Fibroblast of skin of left quadriceps (primary cell): ENCODE measurements around the gene KIAA1958.

ENCODE experiments used
- DNase-seq, 2 experiments: peaks; one replicate each; pipeline ENCODE4 v3.0.0-alpha.2; 2013; ENCODE audit warnings: low read depth in 2 of 2

The KIAA1958 gene, protein sequence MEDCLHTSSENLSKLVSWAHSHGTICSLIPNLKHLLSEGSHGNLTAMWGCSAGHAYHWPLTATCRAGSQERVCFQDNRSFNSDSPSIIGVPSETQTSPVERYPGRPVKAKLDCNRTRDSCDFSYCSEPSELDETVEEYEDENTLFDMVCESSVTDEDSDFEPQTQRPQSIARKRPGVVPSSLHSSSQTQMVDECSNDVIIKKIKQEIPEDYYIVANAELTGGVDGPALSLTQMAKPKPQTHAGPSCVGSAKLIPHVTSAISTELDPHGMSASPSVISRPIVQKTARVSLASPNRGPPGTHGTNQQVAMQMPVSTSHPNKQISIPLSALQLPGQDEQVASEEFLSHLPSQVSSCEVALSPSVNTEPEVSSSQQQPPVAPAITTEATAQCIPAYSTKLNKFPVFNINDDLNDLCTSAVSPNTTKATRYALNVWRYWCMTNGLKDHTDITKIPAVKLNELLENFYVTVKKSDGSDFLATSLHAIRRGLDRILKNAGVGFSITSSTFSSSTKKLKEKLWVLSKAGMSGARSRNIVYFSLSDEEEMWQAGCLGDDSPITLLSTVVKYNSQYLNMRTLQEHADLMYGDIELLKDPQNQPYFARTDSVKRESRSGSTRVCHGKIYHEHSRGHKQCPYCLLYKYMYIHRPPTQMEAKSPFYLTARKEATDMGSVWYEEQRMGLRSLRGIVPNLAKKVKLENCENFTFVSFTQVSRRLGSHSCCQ

DNA sequence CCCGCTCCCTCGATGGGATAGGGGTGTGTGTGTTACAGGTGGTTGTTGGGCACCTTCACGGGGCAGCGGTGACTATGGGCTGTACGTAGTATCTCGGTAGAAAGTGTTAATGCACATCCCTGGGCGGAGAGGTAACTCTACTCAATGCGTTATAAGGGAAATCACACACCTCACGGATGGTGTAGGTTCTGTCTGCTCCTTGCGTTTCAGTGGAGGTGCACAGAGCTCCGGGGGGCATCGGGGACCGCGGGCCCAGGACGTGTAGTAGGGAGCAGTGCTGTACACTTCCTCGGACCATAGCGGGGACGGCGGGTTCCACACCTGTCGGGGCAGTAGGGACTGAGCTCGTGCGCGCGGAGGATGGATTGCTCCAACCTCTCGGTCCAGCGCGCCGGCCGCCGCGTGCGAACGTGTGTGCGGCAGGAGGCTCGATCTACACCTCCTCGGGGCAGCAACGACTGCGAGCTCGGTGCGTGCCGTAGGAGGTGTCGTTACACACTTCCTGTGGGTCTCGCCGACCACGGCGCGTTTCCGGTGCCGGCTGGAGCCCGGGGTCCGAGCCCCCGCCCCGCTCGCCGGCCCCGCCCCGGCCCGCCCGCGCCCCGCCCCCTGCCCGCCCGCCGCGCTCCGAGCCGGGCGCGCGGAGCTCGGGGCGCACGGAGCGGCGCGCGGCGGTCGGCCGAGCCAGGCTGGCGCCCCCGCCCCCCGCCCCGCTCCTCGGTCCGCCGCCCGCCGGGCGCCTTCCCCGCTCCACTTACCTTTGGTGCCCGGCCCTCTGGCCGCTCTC is at the start of gene KIAA1958:
Gene KIAA1958 (plus strand): TSS at position 607 of the 787 bp plus-strand sequence. CDS start 87,254 bp downstream, outside the sequence.
- peak; percentile 52 to 62 for DNase-seq

DNA sequence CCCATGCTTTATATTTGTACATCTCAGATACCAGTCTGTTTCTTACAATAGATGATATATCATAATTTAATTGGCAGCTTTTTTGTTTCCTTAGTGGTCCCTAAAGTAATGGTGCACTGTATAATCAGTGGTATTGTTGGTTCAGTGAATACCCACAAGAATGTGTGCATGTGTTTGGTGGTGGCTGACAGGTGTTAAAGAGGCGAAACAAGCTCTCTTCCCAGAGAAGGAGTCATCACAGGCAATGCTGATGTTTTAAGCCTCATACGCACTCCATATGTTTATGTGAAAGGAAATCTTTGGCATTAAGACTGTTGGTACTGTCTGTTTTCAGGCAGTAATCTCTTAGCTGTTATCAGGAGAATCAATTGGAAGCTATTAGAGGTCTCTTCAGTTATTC is 49.2 kb upstream of the KIAA1958 start:
- DNase-seq = no peak

DNA sequence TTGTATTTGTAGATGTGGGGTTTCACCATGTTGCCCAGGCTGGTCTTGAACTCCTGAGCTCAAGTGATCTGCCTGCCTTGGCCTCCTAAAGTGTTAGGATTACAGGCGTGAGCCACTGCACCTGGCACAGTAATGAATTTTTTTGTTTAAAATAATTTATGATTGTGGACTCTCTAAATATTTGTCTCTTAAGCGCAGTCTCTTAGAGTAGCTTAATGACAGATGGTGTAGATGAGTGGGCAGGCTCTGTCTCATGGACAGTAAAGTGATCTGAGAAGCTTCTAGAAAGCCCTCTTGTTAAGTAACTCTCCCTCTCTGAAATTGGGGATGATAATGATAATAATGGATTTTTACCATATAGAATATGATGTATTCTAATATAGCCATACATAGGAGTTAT is 47.5 kb upstream of the KIAA1958 start:
- no peak for DNase-seq

- DNase-seq = no peak
Measured at GRCh38 chr9:112439825-112440224, 46.8 kb upstream of the KIAA1958 start.

GRCh38 chr9:112443200-112443599 is 43.4 kb upstream of the KIAA1958 start:
- DNase-seq = no peak

GRCh38 chr9:112443636-112444035 is 43.0 kb upstream of the KIAA1958 start:
- no peak for DNase-seq

DNA sequence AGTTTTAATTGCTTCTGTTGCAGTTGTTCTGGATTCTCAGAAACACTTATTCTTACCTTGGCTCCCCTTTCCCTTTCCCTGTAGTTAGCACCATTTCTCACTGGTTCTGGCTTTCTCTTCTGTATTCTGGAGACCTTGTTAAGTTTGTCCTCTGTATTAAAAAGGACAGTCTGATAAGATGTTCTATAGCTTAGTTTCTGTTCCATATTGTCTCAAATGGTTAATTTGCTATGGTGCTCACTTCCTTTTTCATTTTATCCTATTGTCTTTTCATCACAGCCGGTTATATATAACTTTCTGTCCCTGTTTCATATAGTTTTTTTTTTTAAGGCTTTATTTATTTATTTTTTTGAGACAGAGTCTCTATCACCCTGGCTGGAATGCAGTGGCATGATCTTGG is 41.4 kb upstream of the KIAA1958 start:
- DNase-seq = no peak

DNA sequence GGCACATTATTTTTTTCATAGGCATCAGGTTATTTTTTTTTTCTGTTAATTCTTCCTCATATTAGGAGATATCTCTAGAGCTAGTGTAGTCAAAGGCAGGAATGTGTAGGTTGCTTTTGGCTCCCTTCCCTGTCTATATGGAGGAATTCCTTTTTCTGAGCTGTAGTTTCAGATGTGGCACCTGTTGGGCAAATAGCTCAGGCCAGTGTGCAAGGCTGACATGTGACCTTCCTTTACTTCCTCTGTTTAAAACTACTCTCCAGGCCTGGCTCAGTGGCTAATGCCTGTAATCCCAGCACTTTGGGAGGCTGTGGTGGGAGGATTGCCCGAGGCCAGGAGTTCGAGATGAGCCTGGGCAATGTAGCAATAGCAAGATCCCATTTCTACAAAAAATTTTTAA is 40.5 kb upstream of the KIAA1958 start:
- no peak for DNase-seq

DNA sequence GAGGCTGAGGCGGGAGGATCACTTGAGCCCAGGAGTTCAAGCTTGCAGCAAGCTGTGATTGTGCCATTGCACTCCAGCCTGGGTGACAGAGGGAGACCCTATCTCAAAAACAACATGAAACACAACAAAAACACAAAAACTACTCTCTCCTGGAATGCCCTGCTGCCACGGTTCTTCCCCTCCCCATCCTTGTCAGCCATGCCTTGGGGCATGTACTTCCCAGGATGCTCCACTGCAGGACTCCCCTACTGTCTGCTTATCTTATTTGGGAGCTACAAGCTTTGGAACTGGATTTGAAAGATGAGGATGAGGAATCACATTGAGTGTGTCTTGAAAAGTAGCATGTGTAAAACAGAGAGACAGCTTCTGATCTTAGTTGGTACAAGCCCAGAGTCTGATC is 40.1 kb upstream of the KIAA1958 start:
- no peak for DNase-seq

DNA sequence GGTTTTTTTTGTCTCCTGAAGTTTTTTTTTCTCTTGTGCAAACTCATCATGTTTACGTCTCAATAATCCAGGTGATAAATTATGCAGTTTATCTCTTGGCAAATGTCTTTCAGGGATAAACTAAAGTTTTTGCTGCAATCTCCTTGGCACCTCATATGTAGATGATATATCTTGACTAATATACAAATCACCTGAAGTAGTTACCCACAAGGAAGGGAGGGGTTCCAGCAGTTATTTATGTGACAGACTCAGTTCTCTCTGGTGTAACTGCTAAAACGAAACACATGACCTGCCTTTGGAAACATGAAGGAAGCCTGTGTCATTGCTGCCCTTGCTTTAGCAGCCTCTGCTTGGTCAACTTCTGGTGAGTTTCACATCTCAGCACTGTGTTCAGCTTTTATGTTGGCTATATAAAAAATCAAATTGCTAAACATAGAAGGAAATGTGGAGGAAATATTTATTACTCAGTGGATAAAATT is 39.3 kb upstream of the KIAA1958 start:
- DNase-seq = peak; percentile 42 to 58

GRCh38 chr9:112462855-112463254 is 23.8 kb upstream of the KIAA1958 start:
- no peak for DNase-seq

DNA sequence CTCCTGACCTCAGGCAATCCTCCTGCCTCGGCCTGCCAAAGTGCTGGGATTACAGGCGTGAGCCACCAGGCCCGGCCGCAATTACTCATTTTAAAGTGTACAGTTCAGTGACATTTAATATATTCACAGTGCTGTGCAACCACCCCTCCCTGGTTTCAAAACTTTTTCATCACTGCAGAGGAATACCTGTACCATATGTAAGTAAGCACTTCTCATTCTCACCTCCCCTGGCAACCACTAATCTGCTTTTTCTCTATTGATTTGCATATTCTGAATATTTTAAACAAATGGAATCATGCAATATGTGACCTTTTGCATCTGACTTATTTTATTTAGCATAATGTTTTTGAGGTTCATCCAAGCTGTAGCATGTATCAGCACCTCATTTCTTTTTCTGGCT is 21.3 kb upstream of the KIAA1958 start:
- DNase-seq = no peak

DNA sequence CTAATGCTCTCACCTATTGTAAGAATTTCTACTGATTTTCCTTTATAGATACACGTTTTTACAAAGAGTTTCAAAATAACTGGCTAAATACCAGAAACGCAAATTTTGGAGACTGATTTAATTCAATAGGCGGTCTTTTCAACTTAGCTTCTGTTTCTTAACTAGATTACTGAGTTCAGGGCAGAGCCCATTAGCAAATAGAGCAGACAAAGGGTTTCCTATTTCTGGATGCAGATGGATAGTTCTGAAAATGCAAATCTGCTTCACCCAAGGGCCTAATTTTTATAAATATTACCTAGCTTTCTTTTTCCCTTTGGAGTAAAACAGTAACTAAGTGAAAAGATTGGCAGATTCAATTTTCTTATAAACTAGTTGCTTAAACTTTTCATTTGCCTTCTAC is 13.6 kb upstream of the KIAA1958 start:
- no peak for DNase-seq

DNA sequence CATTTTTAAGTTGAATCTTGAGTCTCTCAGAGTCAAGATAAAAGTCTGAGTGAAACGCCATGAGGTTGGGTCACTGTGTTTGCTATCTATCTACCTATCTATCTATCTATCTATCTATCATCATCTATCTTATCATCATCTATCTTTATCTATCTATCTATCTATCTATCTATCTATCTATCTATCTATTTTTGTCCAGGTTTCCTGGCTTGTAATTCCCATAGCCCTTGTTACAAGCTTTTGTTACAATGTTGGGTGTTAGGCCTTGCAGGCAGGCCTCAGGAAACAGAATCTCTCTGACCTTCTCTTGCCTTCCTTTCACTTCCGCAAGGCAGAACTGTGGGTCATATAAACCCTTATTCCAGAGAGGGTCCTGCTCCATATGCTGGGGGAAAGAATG is 12.6 kb upstream of the KIAA1958 start:
- DNase-seq = no peak

DNA sequence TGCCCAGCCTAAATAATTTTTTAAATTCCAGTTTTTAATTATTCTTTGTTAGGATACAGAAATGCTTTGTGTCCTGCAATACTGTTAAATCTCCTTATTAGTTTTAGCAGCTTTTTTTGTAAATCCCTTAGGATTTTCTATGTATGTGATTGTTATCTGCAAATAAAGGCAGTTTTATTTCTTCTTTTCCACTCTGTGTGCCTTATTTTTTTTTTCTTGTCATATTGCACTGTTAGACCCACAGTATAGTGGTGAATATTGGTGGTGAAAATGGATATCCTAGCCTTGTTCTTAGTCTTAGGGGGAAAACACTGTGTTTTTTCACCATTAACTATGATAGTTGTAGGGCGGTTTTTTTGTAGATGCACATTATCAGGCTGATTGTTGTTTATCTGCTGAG is 11.3 kb upstream of the KIAA1958 start:
- no peak for DNase-seq

DNA sequence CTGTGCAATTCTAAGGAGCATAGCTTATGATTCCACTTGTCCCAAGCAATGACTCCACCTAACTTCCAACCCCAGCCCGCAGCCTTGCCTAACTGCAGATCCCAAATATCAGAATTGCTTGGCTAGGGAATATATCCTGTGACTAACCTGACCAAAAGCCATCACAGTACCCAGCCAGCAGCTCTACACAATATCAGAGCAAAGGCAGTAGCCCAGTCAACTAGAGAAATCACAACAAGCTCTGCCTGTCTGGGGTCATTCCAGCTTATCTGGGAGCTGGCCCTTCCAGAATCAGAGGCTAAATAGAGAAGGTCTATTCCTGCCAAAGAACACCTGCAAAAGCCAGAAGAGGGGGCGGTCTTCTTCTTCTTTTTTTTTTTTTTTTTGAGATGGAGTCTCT is 9.3 kb upstream of the KIAA1958 start:
- no peak for DNase-seq

DNA sequence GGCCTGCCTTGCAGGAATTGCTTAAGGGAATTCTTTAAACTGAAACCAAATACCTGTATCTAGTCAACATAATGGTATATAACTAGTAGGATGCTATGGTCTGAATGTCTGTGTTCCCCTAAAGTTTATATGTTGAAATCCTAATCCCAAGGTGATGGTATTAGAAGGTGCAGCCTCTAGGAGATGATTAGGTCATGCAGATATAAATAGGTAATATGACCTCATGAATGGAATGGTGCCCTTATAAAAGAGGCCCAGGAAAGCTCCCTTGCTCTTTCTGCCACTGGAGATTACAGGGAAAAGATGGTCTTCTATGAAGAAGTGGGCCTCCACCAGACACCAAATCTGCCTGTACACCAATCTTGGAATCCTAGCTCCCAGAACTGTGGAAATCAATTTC is 7.4 kb upstream of the KIAA1958 start:
- no peak for DNase-seq

DNA sequence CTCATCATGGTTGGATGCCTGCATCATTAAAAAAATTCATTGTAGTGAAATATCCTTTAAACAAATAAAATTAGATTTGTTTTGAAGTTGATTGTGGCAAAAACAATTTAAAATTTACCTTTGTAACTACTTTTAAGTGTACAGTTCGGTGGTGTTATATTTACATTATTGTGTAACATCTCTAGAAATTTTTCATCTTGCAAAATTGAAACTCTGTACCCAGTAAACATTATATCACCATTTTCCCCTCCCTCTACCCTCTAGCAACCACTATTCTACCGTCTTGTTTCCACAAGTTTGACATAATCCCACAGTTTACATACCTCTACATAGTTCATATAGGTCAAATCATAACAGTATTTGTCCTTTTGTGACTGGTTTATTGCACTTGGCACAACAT is 2.0 kb upstream of the KIAA1958 start:
- no peak for DNase-seq

- DNase-seq = no peak
Measured at GRCh38 chr9:112485574-112485973, 1.1 kb upstream of the KIAA1958 start.

- DNase-seq = no peak
Measured at GRCh38 chr9:112487008-112487798, 576 bp downstream of the KIAA1958 start.

GRCh38 chr9:112487799-112488340 is 1.2 kb downstream of the KIAA1958 start:
- DNase-seq = no peak
